ENCODE data around the gene HBE1. TPM values are rescaled to one million over a fixed set of nuclear protein-coding genes. Genes with fewer than 3 reads are reported as not detected.

The HBE1 gene
- total RNA-seq, 1 donor: not detected

DNA sequence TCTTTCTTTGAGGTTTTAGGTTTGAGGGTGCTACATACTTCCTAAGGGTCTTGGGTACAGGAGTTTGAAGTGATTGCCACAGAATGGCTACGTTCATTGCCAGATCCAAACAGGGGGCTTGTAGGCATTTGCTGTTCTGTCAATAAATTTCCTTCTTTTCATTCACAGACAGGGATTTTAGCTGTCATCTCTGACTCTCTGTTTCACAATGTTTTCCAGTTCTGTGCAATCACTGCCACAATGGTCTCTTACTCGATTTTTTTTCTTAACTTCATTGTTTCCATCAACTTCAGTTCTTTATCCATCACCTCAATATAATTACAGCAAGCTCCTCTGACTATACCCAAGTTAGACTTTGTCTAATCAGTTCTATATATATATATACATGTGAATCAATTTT is 29.3 kb downstream of the HBE1 start:
- H3K27ac ChIP-seq (ENCODE audit: low read depth, low read length): no peak overlapping the region
- H3K4me1 ChIP-seq (ENCODE audit: insufficient read depth, low read length): peaks cover 2% of the 10 kb centered on the region
- no peak overlapping the region for H2AFZ ChIP-seq (ENCODE audit: low read length)
- TF ChIP-seq CTCF (IDR thresholded peaks at IDR 0.05; ENCODE audit: extremely low read depth, low read depth, low read length): no peak
- no peaks in the 10 kb centered on the region for H3K79me2 ChIP-seq (ENCODE audit: insufficient read depth, low read length)
- H3K27me3 ChIP-seq (ENCODE audit: insufficient read depth, low read length): no peaks in the 10 kb centered on the region
- no peaks in the 10 kb centered on the region for H3K36me3 ChIP-seq (ENCODE audit: insufficient read depth, low read length)
- no peak for DNase-seq (ENCODE audit: insufficient read length, low spot score, missing footprints)
- H3K4me2 ChIP-seq (ENCODE audit: insufficient read depth, low read length): no peak overlapping the region
- no peak overlapping the region for H3K4me3 ChIP-seq (ENCODE audit: insufficient read depth, low read length)
- no peaks in the 10 kb centered on the region for H3K9me3 ChIP-seq (ENCODE audit: low read depth, low read length)
- H4K20me1 ChIP-seq (ENCODE audit: insufficient read depth, low read length): no peaks in the 10 kb centered on the region

DNA sequence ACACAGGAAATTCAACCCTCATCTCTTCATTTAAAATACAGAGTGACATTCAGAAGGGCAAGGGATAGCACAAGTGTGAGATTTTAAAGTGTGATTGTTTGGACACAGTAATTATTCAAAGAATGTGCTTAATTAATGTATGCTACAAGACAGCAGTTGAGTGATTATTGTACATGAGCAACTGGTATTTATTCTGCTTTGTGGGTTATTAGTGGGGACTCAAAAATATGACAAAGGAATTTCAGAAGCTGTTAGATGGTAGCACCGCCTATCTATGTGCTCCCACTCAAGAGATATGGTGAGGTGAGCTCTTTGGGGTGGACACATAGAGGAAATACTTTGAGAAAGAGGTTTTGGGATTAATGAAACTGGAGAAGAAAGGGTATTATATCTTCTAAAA is 29.7 kb downstream of the HBE1 start:
- H3K36me3 ChIP-seq (ENCODE audit: insufficient read depth, low read length): no peaks in the 10 kb centered on the region
- no peak overlapping the region for H2AFZ ChIP-seq (ENCODE audit: low read length)
- no peaks in the 10 kb centered on the region for H3K79me2 ChIP-seq (ENCODE audit: insufficient read depth, low read length)
- peak; percentile 65 for DNase-seq (ENCODE audit: insufficient read length, low spot score, missing footprints)
- no peak for TF ChIP-seq CTCF (IDR thresholded peaks at IDR 0.05; ENCODE audit: extremely low read depth, low read depth, low read length)
- H3K9me3 ChIP-seq (ENCODE audit: low read depth, low read length): no peaks in the 10 kb centered on the region
- H3K27ac ChIP-seq (ENCODE audit: low read depth, low read length): no peak overlapping the region
- H4K20me1 ChIP-seq (ENCODE audit: insufficient read depth, low read length): no peaks in the 10 kb centered on the region
- no peak overlapping the region for H3K4me3 ChIP-seq (ENCODE audit: insufficient read depth, low read length)
- H3K27me3 ChIP-seq (ENCODE audit: insufficient read depth, low read length): no peaks in the 10 kb centered on the region
- H3K4me2 ChIP-seq (ENCODE audit: insufficient read depth, low read length): no peak overlapping the region
- H3K4me1 ChIP-seq (ENCODE audit: insufficient read depth, low read length): peaks cover 2% of the 10 kb centered on the region

- peaks cover 2% of the 10 kb centered on the region for H3K4me1 ChIP-seq (ENCODE audit: insufficient read depth, low read length)
- no peak overlapping the region for H3K4me3 ChIP-seq (ENCODE audit: insufficient read depth, low read length)
- no peaks in the 10 kb centered on the region for H3K36me3 ChIP-seq (ENCODE audit: insufficient read depth, low read length)
- no peak overlapping the region for H3K27ac ChIP-seq (ENCODE audit: low read depth, low read length)
- TF ChIP-seq CTCF (IDR thresholded peaks at IDR 0.05; ENCODE audit: extremely low read depth, low read depth, low read length): no peak
- no peak overlapping the region for H3K4me2 ChIP-seq (ENCODE audit: insufficient read depth, low read length)
- no peak for DNase-seq (ENCODE audit: insufficient read length, low spot score, missing footprints)
- no peaks in the 10 kb centered on the region for H3K79me2 ChIP-seq (ENCODE audit: insufficient read depth, low read length)
- H2AFZ ChIP-seq (ENCODE audit: low read length): no peak overlapping the region
- H4K20me1 ChIP-seq (ENCODE audit: insufficient read depth, low read length): no peaks in the 10 kb centered on the region
- no peaks in the 10 kb centered on the region for H3K27me3 ChIP-seq (ENCODE audit: insufficient read depth, low read length)
- H3K9me3 ChIP-seq (ENCODE audit: low read depth, low read length): no peaks in the 10 kb centered on the region
Observed at GRCh38 chr11:5239046-5239445, 30.7 kb downstream of the HBE1 start.

DNA sequence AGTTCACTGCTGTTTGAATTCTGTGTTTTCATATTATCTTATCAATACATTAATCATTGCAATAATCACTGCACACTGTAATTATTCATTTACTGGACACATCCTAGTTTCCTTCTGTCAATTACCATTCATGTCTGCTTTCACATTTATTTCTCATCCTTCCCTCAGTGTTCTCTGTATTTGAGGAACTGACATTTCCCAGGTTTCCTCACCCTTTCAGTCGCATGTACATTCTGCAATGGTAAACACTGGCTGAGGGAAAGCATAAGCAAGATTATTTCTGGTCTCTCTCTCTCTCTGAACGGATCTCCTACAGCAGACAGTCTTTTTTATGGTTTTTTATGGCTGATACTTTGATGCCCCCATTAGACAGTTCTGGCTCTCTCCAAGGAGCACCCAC is 31.3 kb downstream of the HBE1 start:
- H3K36me3 ChIP-seq (ENCODE audit: insufficient read depth, low read length): no peaks in the 10 kb centered on the region
- no peaks in the 10 kb centered on the region for H3K27me3 ChIP-seq (ENCODE audit: insufficient read depth, low read length)
- TF ChIP-seq CTCF (IDR thresholded peaks at IDR 0.05; ENCODE audit: extremely low read depth, low read depth, low read length): no peak

More for the DNA sequence above, 31.3 kb downstream of the HBE1 start:
- H4K20me1 ChIP-seq (ENCODE audit: insufficient read depth, low read length): no peaks in the 10 kb centered on the region
- H3K4me2 ChIP-seq (ENCODE audit: insufficient read depth, low read length): no peak overlapping the region
- no peaks in the 10 kb centered on the region for H3K79me2 ChIP-seq (ENCODE audit: insufficient read depth, low read length)
- H2AFZ ChIP-seq (ENCODE audit: low read length): peak overlapping the region; percentile 5
- H3K4me1 ChIP-seq (ENCODE audit: insufficient read depth, low read length): peaks cover 2% of the 10 kb centered on the region
- DNase-seq (ENCODE audit: insufficient read length, low spot score, missing footprints): no peak
- no peak overlapping the region for H3K27ac ChIP-seq (ENCODE audit: low read depth, low read length)
- no peak overlapping the region for H3K4me3 ChIP-seq (ENCODE audit: insufficient read depth, low read length)
- H3K9me3 ChIP-seq (ENCODE audit: low read depth, low read length): no peaks in the 10 kb centered on the region
